Omental fat pad (tissue), 4 donors: ENCODE data around the gene ZNF473. TPM values are rescaled to one million over a fixed set of nuclear protein-coding genes. Genes with fewer than 3 reads are reported as not detected.
A peak's percentile ranks its signal among the peaks of the same experiment; 100 is the strongest.

Source experiments
- ATAC-seq: fragments of 150-250 bp; one replicate; pipeline ENCODE4 v1.9.1; 2016; ENCODE audit warnings: mild to moderate bottlenecking, moderate library complexity; ENCODE audit not compliant: low FRiP score
- DNase-seq: peaks from one replicate; pipeline ENCODE4 v3.0.0-alpha.2; 2019; ENCODE audit warnings: low spot score
- total RNA-seq, 4 donors: library from RNA; depleted of rRNA; stranded (reverse); fragments of >200 nt; gene quantifications; one replicate each; pipeline ENCODE4 v1.1.0, GENCODE V29; 2016
- TF ChIP-seq, protein P1 (sequence below), 3 donors: fragments of 450-650 bp; IDR thresholded peaks; one replicate each; pipeline ENCODE4 v1.5.1; 2016 to 2017; ENCODE audit warnings: antibody characterized with exemption in 3 of 3, mild to moderate bottlenecking in 3 of 3, moderate library complexity in 2 of 3

Gene ZNF473
- total RNA-seq, 4 donors from 2014 or later, result 7.3 to 13.6 (median 10.6) TPM

DNA sequence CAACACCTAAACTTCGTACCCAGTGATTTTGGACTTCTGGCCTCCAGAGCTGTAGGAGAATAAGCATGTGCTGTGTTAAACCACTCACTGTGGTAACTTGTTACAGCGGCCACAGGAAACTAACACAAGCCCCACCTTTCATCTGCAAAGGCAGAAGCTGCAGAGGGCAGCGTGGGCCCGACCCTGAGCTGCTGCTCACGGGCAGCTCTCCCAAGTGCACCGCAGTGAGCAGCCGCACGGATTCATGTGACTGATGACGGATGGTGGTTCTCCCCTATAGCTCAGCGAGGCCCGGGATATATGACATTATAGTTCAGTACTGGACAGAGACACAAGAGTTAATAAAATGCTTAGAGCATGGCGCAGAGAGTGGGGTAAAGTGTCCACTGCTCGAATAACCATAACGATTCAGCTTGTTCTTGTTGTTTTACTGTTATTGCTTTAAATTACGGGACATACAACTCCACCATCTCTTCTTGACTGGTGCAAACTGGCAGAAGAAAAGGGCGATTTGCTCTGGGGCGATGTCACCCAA, 22.5 kb upstream of the ZNF473 start:
- TF ChIP-seq, protein P1, sequence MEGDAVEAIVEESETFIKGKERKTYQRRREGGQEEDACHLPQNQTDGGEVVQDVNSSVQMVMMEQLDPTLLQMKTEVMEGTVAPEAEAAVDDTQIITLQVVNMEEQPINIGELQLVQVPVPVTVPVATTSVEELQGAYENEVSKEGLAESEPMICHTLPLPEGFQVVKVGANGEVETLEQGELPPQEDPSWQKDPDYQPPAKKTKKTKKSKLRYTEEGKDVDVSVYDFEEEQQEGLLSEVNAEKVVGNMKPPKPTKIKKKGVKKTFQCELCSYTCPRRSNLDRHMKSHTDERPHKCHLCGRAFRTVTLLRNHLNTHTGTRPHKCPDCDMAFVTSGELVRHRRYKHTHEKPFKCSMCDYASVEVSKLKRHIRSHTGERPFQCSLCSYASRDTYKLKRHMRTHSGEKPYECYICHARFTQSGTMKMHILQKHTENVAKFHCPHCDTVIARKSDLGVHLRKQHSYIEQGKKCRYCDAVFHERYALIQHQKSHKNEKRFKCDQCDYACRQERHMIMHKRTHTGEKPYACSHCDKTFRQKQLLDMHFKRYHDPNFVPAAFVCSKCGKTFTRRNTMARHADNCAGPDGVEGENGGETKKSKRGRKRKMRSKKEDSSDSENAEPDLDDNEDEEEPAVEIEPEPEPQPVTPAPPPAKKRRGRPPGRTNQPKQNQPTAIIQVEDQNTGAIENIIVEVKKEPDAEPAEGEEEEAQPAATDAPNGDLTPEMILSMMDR (IDR thresholded peaks at IDR 0.05), result no peak
- ATAC-seq, result no peak
- DNase-seq, result no peak

DNA sequence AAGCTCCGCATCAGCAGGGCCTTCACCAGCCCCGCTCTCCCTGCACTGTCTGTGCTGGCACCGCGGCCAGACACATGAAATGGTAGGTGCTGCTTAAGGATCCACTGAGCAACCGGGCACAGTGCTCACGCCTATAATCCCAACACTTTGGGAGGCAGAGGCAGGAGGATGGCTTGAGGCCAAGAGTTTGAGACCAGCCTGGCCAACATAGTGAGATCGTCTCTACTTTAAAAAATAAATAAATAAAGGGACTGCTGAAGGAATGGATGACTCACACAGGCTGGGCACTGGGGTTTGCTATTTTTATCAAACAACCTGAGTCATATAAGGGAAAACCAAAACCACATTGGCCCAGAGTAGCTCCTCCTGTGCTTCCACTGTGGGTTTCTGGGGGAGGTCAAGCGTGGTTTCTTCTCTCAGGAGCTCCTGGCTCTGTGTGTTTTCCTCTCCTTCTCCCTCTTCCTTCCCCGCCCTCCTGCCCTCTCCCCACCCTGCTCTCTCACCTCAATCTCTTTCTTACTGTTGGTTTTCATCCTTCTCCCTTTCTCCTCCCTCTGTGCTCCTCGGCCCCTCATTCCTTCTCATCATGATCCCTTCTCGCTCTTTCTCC, 21.9 kb upstream of the ZNF473 start:
- TF ChIP-seq, protein P1 (IDR thresholded peaks at IDR 0.05), result no peak
- DNase-seq (no peak), ATAC-seq (peak; percentile 89)

DNA sequence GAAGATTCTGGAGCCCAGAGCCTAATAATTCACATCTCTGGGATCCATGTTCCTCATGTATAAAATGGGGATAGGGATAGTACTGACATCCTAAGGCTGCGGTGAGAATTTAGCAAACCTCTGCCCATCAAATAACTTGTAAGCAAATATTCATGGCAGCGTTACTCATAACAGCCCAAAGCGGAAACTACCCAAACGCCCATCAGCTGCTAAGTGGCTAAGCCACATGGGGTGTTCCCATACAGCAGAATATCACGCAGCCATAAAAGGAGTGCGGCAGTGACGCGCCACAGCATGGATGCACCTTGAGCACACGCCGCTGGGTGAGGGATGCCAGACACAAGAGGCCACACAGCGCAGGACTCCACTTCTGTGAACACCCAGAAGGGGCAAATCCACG, 20.4 kb upstream of the ZNF473 start:
- ATAC-seq (no peak), DNase-seq (no peak)
- TF ChIP-seq, protein P1 (IDR thresholded peaks at IDR 0.05), result no peak

DNA sequence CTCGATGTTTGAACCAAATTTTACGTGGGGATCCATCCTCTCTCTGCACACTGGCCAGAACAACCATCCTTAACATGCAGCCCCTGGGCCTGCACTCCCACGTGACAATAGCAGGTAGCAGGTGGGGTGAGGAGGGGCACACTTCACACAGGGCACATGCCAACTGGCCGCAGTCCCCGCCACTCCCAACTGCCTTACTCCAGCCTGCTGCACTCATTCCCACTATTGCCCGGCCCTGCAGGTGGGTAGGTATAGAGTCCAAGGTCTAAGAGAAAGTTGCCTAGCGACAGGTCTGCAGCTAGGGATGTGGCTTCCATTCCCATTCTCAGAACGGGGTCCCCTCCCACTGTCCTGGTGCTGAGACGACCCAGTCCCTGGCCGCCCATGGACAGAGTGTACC, 18.6 kb upstream of the ZNF473 start:
- DNase-seq (no peak), ATAC-seq (no peak)
- TF ChIP-seq, protein P1 (IDR thresholded peaks at IDR 0.05), result no peak

DNA sequence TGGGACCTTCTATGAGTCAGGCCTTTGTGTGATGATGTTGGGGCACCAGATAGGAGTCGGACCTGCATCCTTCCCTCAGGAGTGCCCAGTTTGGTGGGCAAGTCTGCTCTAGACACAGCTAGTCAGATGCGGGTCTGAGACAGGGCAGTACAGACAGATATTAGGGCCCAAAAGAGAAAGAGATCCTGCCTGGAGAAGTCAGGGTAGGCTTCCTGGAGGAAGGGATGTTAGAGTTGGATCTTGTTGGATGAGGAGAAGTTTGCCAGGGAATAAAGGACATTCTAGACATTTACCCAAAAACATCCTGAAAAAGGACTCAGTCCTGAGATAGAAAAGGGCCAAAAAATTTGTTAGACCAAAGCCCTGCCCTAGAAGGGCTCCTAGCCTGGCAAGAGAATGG, 17.9 kb upstream of the ZNF473 start:
- TF ChIP-seq, protein P1 (IDR thresholded peaks at IDR 0.05), result no peak
- no peak for DNase-seq
- no peak for ATAC-seq

DNA sequence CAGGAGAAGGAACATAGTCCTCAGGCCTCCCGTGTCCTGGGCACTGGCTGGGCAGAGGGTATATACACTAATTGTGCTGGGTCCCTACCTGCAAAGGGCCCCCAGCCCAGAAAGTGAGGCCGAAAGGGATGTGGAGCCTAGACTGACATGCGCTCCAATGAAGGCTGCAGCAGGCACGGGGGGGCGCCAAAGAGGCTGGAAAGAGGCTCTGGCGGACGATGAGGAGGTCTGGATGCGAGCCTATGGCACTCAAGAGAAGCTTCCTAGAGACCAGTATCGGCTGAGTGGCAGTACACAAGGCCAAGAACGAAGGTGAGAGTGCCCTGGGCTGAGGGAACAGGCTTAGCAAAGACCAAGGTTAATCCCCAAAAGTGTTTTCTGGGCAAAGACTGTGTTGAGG, 17.3 kb upstream of the ZNF473 start:
- DNase-seq (no peak), ATAC-seq (no peak)
- TF ChIP-seq, protein P1 (IDR thresholded peaks at IDR 0.05), result no peak

DNA sequence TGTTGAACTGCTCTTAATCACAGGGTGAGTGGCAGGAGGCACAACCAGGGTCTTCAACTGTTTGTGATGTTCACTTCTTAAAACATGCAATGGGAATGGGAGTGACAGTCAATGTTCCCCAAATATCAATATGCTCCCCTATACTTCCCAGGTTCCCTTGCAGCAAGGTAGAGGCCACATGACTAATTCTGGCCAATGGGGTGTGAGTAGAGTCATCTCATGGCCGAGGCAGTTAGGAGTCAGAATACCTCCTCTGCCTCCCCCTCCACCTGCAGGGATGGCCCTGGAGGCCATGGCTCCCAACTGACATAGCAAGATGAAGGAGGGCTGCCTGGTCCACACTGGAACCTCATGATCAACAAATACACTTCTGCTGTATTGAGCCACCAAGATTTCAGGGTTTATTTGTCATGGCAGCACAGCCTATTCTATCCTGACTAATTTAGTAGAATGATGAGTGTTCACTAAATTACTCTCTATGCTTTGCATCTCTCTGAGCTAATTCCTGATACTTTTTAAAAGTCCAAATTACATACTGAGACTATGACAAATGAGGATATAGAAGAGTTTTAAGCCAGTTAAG, 9.5 kb upstream of the ZNF473 start:
- no peak for ATAC-seq
- TF ChIP-seq, protein P1 (IDR thresholded peaks at IDR 0.05), result no peak
- DNase-seq, result no peak
